ENCODE results near the gene DAZAP1.

- TF ChIP-seq CTCF (IDR thresholded peaks at IDR 0.05) (no peak), POLR2A (IDR thresholded peaks at IDR 0.05) (no peak)
Observed at GRCh38 chr19:1360126-1360817, 47.1 kb upstream of the DAZAP1 start.

Data from lower leg skin (tissue), 3 donors.